ENCODE data around the gene SYT7. TPM values are rescaled to one million over a fixed set of nuclear protein-coding genes. Genes with fewer than 3 reads are reported as not detected.

The SYT7 gene
- total RNA-seq, 2 experiments from 2014 or later, result not detected

DNA sequence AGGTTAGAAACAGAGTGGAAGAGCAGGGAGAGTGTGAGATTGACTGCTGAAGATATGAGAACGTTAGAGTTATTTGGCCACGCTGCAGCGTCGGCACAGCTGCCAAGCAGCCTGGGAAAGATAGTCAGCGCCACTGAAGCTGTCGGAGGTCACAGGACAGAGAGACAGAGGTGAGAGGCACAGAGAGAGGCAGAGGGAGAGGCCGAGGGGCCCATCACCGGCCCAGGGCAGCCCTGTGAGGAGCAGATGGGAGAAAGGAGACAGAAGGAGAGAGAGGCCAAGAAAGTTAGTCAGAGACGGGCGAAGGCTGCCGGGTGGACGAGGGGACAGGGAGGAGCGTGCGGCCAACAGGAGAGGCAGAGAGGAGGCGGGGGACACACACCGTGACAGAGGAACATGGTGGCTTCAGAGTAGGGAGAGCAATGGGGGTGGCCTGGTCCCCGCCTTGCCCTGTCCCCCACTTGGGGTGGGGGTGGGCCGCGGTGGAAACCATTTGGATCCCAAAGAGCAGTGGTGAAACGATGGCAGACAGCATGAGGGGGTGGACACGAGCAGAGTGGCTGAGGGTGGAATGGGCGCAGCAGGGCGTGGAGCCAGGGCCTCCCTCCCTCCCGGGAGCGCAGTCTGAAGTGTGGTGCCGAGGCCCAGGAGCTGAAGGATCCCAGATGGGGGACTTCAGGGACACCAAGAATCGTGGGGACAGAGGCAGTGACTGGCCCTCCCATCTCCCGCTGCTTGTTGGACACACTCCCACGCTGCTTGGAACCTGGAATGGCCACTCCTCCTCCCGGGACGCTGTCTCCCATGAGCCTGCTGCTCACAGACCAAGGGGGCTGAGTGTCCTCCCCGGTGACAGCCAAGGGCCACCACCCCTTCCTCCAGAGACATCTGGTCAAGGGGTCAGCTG, 45.7 kb downstream of the SYT7 start:
- Mint-ChIP-seq H3K36me3 (no peaks in the 10 kb centered on the region), H3K4me1 (ENCODE audit: low read depth) (no peaks in the 10 kb centered on the region), H3K9me3 (no peaks in the 10 kb centered on the region), H3K27ac (no peak overlapping the region), H3K4me3 (no peak overlapping the region), H3K27me3 (peaks cover 13% of the 10 kb centered on the region)
- DNase-seq, result no peak
- POLR2A ChIA-PET, result no interaction called here
- CTCF ChIA-PET, result no interaction called here
- intact Hi-C loops (cut with micrococcal nuclease), result no loop called here

DNA sequence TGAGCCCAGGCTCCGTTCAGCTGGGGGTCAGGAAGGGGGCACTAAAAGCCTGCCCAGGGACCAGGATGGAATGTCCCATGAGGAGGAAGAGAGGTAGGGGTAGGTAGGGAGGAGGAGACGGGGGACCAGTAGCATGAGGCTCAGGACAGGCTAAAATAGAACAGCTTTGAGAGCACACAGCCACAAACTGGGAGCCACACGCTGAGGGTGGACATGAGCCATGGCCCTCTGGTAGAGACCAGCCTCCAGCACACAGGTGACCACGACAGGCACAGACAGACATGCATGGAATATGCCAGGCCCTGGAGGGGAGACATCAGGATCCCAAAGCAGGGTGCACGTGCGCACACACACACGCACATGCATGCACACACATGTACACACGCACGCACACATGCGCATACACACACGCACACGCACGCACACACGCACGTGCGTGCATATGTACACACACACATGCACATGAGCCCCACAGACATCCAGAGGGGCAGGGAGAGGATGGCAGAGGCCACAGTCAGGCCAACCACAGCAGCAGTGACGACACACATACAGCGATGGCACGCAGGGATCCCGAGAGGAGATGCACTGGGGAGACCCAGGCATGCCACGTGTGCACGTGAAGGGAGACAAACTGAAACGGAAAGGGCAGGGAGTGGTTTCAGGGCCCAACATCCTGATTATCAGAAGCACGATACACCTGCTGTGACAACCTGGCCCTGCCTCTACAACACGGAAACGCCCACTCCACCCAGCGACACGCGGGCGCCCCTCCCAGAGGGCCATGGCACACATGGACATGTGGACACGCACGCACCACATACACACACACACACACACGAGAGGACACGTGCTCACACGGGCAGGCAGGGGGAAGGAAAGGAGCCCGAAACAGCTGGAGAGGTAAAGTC, 46.6 kb downstream of the SYT7 start:
- no peak for DNase-seq
- H3K4me3 Mint-ChIP-seq, result no peak overlapping the region
- ChIA-PET POLR2A (no interaction called here), CTCF (interaction anchor here (1.0 to 3.4 kb wide), 2 partner anchors 10 to 52 kb away, joined by 3 to 14 read pairs; no protein-coding TSS in a partner anchor)
- intact Hi-C loops (cut with micrococcal nuclease), result no loop called here
- H3K9me3 Mint-ChIP-seq, result no peaks in the 10 kb centered on the region
- H3K27ac Mint-ChIP-seq, result no peak overlapping the region
- no peaks in the 10 kb centered on the region for H3K4me1 Mint-ChIP-seq (ENCODE audit: low read depth)
- peaks cover 13% of the 10 kb centered on the region for H3K27me3 Mint-ChIP-seq
- H3K36me3 Mint-ChIP-seq, result no peaks in the 10 kb centered on the region

DNA sequence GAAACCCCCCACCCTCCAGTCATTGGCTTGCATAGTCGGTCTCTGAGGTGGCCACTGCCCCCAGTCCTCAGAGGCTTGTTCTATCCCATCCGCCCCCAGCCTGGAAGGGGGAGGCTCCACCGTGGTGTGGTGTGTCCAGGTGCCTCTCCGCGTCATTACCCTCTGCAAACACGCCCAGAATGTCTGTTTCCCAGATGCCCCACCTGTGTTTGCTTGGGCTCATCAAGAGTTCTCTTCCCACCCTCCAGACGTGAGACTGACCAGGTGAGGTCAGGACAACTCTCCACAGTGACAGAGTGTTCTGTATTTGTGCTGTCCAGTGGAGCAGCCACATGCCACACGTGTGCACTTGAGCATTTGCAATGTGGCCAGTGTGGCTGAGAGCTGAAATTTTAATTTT, 47.5 kb downstream of the SYT7 start:
- H3K36me3 Mint-ChIP-seq, result no peaks in the 10 kb centered on the region
- no peak overlapping the region for H3K27ac Mint-ChIP-seq
- ChIA-PET CTCF (interaction anchor here (1.0 to 3.7 kb wide), 3 partner anchors 8 to 51 kb away, joined by 3 to 14 read pairs (median 11); no protein-coding TSS in a partner anchor), POLR2A (no interaction called here)
- no peaks in the 10 kb centered on the region for H3K4me1 Mint-ChIP-seq (ENCODE audit: low read depth)
- intact Hi-C loops (cut with micrococcal nuclease), result no loop called here
- no peak for DNase-seq
- no peak overlapping the region for H3K4me3 Mint-ChIP-seq
- H3K27me3 Mint-ChIP-seq, result peaks cover 13% of the 10 kb centered on the region
- H3K9me3 Mint-ChIP-seq, result no peaks in the 10 kb centered on the region

DNA sequence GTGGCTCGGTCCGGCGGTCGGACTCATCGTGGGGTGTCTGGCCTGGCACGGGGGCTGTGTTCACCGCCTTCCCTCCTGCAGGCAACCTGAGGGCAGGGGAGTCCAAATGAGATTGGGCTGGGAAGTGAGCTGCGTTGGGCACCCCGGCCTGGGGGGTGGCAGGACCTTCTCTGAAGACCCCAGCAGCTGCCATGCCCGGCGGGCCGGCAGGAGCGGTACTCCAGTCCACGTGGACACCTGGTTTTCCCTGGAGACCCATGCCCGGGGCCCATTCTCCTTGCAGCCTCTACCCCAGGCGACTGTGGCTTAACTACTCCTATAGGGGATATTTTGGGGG, 47.9 kb downstream of the SYT7 start:
- ChIA-PET CTCF (interaction anchor here (0.7 to 3.7 kb wide), 8 partner anchors 9 to 105 kb away, joined by 3 to 14 read pairs (median 8); no protein-coding TSS in a partner anchor), POLR2A (no interaction called here)
- no peaks in the 10 kb centered on the region for H3K36me3 Mint-ChIP-seq
- no peak overlapping the region for H3K27ac Mint-ChIP-seq
- no peaks in the 10 kb centered on the region for H3K9me3 Mint-ChIP-seq
- H3K4me1 Mint-ChIP-seq (ENCODE audit: low read depth), result no peaks in the 10 kb centered on the region
- H3K27me3 Mint-ChIP-seq, result peaks cover 12% of the 10 kb centered on the region
- intact Hi-C loops (cut with micrococcal nuclease), result no loop called here
- no peak for DNase-seq
- H3K4me3 Mint-ChIP-seq, result no peak overlapping the region

DNA sequence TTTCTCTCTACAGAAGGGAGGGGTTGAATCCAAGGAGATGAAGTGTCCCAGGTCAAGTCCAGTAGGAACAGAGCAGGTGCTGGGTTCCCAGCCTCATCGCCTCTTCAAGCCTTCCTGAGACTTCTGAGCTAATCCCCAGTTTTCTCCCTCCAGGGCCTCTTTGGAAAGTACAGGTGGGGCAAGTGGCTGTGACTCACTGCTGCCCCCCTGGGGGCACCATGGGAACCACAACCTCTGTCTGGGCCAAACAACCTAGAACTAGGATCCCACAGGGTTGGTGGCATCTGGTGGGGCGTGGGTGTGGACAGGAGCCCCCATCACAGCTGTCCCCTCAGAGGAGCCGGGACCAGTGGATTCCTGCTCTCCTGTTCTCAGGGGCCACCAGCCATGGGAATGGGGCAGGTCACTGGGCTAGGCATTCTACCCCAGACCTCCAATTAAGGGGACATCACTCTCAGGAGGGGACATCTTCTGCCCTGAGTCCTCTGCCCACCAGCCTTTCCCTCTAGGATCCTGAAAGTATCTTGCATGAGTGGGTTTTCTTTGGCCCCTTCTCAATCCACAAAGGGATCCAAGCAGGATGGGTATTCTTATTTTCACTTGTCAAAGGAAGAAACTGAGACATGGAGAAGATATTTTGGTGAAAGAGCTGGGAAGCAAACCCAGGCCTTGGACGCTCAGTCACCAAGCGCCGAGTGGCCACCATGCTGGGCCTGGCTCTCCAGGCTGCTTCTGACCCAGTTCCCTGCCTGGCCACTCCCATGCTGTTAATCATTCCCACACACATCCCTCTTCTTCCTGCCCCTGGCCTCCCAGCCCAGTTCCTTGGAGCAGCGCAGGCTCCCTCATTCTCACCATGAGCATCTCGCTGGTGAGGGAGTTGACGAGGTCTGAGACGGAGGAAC, 48.5 kb downstream of the SYT7 start:
- ChIA-PET POLR2A (no interaction called here), CTCF (interaction anchor here (0.7 to 3.7 kb wide), 16 partner anchors 9 to 106 kb away, joined by 3 to 14 read pairs (median 8); partner anchors contain the start of gene LRRC10B)
- Mint-ChIP-seq H3K27me3 (peaks cover 15% of the 10 kb centered on the region), H3K4me1 (ENCODE audit: low read depth) (no peaks in the 10 kb centered on the region), H3K27ac (no peak overlapping the region), H3K36me3 (no peaks in the 10 kb centered on the region), H3K4me3 (no peak overlapping the region), H3K9me3 (no peaks in the 10 kb centered on the region)
- peak; percentile 57 for DNase-seq
- intact Hi-C loops (cut with micrococcal nuclease), result no loop called here

DNA sequence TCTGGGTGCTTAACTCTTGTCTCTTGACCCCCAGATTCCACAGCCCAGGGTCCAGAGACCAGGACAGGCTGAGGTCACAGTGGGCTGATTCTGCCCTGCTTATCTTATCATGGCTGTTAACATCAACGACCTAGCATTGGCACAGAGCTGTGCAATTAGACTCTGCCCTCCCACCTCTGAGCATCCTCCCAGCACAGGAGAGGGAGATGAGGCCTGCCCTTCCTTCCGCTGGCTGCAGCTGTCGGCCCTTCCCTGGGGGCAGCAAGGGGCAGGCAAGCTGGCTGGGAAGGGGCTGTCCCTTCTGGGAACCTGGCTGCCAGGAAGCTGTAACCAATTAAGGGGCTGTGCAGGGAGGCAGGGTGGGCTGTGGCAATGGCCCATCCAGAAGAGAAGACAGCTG, 49.8 kb downstream of the SYT7 start:
- H3K27me3 Mint-ChIP-seq, result peaks cover 16% of the 10 kb centered on the region
- intact Hi-C loops (cut with micrococcal nuclease), result no loop called here
- H3K36me3 Mint-ChIP-seq, result no peaks in the 10 kb centered on the region
- no peak overlapping the region for H3K27ac Mint-ChIP-seq
- CTCF ChIA-PET, result interaction anchor here (0.6 to 3.7 kb wide), 12 partner anchors 7 to 864 kb away, joined by 3 to 14 read pairs (median 6); no protein-coding TSS in a partner anchor
- POLR2A ChIA-PET, result no interaction called here
- no peak for DNase-seq
- no peaks in the 10 kb centered on the region for H3K4me1 Mint-ChIP-seq (ENCODE audit: low read depth)
- H3K9me3 Mint-ChIP-seq, result no peaks in the 10 kb centered on the region
- H3K4me3 Mint-ChIP-seq, result no peak overlapping the region

DNA sequence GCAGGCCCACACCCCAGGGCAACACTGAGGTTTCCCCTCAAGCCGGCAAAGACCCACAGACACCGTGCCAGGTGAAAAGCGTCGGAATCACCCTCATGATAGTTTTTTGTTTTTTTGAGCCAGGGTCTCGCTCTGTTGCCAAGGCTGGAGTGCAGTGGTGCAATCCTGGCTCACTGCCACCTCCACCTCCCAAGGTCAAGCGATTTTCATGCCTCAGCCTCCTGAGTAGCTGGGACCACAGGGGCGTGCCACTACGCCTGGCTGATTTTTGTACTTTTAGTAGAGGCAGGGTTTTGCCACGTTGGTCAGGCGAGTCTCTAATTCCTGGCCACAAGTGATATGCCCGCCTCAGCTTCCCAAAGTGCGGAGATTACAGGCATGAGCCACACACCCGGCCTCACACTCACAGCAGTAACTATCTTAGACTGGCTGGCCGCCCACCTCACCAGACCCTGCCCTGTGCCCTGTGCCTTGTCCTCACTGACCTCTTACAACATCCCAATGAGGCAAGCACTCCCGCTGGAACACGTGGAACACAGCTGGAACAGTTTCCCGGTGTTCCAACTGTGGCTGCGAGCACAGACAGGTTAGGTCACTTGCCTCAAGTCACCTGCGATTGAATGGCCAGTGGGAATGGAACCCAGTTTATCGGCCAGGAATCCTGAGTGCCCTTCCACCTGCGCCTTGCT, 51.2 kb downstream of the SYT7 start:
- ChIA-PET POLR2A (no interaction called here), CTCF (interaction anchor here (3.7 kb wide), 1 partner anchor 12 kb away, joined by 11 read pairs; no protein-coding TSS in a partner anchor)
- Mint-ChIP-seq H3K27me3 (peaks cover 19% of the 10 kb centered on the region), H3K4me3 (no peak overlapping the region), H3K36me3 (no peaks in the 10 kb centered on the region), H3K9me3 (no peaks in the 10 kb centered on the region), H3K27ac (no peak overlapping the region), H3K4me1 (ENCODE audit: low read depth) (no peaks in the 10 kb centered on the region)
- intact Hi-C loops (cut with micrococcal nuclease), result no loop called here
- DNase-seq, result no peak

DNA sequence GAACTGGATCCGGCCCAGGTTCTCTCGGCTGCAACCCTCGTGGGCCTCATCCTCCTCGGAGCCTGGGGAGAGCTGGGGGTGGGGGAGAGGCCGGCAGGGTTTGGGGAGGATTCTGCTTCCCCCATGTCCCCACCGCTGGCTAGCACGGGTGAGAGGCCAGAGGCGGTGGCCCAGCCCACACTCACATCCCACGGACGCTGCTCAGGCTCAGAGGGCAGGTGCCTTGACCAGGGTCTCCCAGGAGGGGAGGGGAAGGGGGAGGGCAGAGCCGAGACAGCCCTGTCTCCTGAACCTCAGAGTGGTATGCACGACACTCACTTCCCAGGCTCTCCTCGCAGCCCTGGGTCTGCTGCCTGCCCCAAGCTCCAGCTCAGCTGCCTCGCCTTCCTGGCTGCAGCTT, 52.8 kb downstream of the SYT7 start:
- Mint-ChIP-seq H3K9me3 (no peaks in the 10 kb centered on the region), H3K4me3 (no peak overlapping the region), H3K36me3 (no peaks in the 10 kb centered on the region), H3K27me3 (peaks cover 11% of the 10 kb centered on the region), H3K27ac (no peak overlapping the region), H3K4me1 (ENCODE audit: low read depth) (no peaks in the 10 kb centered on the region)
- no peak for DNase-seq
- POLR2A ChIA-PET, result no interaction called here
- intact Hi-C loops (cut with micrococcal nuclease), result no loop called here
- CTCF ChIA-PET, result interaction anchor here (3.0 to 3.4 kb wide), 2 partner anchors 11 to 81 kb away, joined by 10 to 30 read pairs; no protein-coding TSS in a partner anchor

DNA sequence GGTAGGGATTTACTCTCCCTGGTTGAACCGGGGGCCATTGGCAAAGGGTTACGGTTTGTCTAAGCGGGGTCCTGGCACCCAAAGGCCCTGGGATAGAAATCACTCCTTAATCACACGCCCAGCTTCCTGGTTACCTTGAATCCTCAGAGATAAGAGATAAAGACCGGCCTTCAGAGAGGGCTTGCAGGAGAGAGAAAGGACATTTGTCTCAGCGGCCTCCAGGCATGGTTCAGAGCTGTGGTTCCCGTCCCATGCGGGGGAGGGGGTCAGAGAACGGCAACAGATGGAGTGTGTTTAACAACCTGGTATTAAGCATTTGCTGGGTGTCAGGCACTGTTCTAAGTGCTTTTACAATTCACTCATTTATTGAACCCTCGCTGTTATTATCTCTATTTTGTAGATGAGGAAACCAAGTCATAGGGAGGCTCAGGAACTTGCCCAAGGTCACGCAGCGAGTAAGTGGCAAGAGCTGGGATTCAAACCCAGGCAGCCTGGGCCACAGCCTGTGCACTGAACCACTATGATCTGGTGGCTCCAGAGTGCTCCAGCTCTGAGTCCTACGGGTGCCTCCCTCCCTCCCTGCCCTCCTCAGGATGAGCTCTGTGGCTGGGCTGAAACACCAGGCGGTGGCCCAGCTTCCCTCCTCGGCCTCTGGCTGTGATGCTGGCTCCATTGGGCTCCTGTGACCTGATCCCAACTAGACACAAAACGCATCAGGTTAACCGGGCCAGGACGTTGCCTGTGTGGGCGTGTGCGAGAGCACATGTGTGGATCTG, 53.7 kb downstream of the SYT7 start:
- Mint-ChIP-seq H3K4me3 (no peak overlapping the region), H3K27me3 (peaks cover 11% of the 10 kb centered on the region), H3K9me3 (no peaks in the 10 kb centered on the region), H3K4me1 (ENCODE audit: low read depth) (no peaks in the 10 kb centered on the region), H3K27ac (no peak overlapping the region), H3K36me3 (no peaks in the 10 kb centered on the region)
- no peak for DNase-seq
- intact Hi-C loops (cut with micrococcal nuclease), result no loop called here
- CTCF ChIA-PET, result interaction anchor here (1.0 to 3.4 kb wide), 3 partner anchors 10 to 81 kb away, joined by 3 to 30 read pairs (median 10); no protein-coding TSS in a partner anchor
- POLR2A ChIA-PET, result no interaction called here

DNA sequence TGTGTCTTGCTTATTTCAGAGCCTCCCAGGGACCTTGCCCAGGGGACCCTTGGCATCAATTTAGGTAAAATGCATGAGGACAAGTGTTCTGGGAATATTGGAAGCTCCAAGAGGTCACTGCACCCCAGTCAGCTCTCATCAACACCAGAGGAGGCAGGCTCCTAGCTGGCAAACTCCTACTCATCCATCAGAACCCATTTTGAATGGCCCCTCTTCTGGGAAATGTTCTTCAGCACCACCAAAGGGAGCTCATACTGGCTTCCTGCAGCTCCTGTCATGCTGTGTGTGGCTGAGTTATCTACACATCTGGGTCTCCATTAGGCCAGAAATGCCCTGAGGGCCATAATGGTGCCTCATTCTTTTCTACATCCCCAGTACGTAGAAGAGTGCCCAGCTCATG, 54.6 kb downstream of the SYT7 start:
- Mint-ChIP-seq H3K27me3 (peaks cover 13% of the 10 kb centered on the region), H3K27ac (no peak overlapping the region), H3K4me1 (ENCODE audit: low read depth) (no peaks in the 10 kb centered on the region), H3K4me3 (no peak overlapping the region), H3K9me3 (no peaks in the 10 kb centered on the region), H3K36me3 (no peaks in the 10 kb centered on the region)
- ChIA-PET CTCF (interaction anchor here (0.8 to 3.4 kb wide), 4 partner anchors 9 to 80 kb away, joined by 3 to 30 read pairs (median 6); no protein-coding TSS in a partner anchor), POLR2A (no interaction called here)
- intact Hi-C loops (cut with micrococcal nuclease), result no loop called here
- no peak for DNase-seq

Measured in activated CD4-positive, alpha-beta memory T cell treated with anti-CD3 and anti-CD28 coated beads for 36 hours (primary cell).